Measurements from ENCODE around the gene CYP4F3. TPM values are rescaled to one million over a fixed set of nuclear protein-coding genes. Genes with fewer than 3 reads are reported as not detected.
"Not testable (repeated sequence)": the region's sequence is repeated elsewhere in the genome, so short reads cannot be mapped to it uniquely, and the experiment has no call there.

CYP4F3 gene
- total RNA-seq, 1 donor from 2014 or later = 0.18 TPM

DNA sequence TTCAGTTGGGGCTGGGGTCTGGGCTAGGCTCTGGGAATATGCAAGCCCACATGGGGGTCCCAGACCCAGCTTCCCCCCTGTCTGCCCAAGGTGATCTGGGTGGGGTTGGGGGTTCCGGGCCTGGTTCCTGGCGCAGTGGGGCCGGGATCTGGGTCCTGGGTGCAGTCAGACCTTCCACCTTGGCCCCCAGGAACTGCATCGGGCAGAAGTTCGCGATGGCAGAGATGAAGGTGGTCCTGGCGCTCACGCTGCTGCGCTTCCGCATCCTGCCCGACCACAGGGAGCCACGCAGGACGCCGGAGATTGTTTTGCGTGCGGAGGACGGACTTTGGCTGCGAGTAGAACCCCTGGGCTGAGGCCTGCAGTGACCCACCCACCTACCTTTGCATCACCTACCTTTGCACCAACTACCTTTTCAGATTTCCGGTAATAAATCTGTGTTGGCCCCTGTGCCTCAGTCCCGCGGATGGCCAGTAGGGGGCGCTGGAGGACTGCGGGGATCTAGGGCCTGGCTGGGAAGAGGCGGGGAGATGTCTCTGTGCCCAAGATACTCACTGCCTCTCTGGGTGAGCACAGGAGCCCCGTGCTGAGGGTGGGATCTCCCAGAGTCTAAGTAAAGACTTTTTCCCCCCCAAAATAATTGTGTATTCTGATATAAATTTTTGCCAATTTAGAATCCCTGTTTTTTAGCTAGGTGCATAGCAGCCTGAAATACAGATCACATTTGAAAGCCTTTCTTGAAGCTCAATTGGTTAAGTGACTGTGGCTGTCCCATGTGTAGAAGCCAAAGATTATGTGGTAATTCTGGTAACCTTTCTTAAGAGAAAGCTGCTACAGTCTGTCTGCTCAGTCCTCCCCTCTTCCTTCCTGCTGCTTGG is 11.5 kb upstream of the CYP4F3 start:
- intact Hi-C loops (cut with micrococcal nuclease) = loop anchor here (1.0 to 10.0 kb wide), 2 partner anchors 240 to 396 kb away; no protein-coding TSS in a partner anchor

DNA sequence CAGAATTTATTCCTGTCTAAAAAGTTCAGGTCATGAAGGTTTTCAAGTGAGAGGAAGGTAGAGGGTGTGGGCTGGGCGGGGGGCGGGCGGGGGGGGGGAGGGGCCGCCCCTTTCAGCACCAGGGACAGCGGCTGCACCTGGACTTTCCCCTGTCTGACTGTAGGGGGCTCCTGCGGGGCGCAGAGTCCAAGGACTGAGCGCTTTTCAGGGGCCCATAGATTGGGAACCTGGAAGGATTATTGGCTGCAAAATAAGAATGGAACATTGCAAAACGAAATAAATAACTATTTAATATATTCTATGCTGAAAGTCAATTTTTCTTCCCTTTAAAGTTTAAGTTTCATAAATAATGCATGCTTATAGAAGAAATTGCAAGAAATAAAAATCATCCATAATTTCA is 8.9 kb upstream of the CYP4F3 start:
- intact Hi-C loops (cut with micrococcal nuclease) = no loop called here

DNA sequence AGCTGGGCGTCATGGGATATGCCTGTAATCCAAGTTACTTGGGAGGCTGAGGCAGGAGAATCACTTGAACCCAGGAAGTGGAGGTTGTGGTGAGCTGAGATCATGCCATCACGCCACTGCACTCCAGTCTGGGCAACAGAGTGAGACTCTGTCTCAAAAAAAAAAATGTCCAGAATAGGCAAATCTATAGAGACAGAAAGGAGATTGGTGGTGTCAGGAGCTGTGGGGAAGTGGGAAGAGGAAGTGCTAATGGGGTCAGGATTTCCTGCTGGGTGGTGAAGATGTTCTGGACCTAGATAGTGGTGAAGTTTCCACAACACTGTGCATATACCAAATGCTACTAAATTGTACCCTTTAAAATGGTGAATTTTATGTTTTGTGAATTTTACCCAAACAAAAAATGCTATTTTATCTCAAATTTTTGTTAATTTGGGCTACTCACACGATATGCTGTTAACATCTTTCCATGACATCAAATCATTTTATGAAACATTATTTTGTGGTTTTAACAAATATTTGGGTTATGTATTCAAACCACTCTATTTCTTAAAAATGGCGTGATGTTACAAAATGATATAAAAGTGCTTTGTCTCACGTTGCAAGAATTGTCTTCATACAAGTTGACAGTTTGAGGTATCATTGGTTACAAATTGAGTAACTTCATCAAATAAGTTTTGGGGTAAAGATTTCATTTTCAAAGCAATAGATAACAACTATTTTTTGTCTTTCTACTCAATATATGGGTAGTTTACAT is 7.4 kb upstream of the CYP4F3 start:
- intact Hi-C loops (cut with micrococcal nuclease) = no loop called here

DNA sequence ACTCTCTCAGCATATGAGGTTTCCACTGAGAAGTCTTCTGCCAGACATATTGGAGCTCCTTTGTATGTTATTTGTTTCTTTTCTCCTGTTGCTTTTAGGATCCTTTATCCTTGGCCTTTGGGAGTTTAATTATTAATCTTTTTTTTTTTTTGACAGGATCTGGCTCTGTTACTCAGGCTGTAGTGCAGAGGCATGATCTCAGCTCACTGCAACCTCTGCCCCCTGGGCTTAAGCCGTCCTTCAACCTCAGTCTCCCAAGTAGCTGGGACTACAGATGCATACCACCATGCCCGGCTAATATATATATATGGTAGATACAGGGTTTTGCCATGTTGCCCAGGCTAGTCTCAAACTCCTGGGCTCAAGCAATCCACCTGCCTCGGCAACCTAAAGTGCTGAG is 6.6 kb upstream of the CYP4F3 start:
- intact Hi-C loops (cut with micrococcal nuclease) = no loop called here

DNA sequence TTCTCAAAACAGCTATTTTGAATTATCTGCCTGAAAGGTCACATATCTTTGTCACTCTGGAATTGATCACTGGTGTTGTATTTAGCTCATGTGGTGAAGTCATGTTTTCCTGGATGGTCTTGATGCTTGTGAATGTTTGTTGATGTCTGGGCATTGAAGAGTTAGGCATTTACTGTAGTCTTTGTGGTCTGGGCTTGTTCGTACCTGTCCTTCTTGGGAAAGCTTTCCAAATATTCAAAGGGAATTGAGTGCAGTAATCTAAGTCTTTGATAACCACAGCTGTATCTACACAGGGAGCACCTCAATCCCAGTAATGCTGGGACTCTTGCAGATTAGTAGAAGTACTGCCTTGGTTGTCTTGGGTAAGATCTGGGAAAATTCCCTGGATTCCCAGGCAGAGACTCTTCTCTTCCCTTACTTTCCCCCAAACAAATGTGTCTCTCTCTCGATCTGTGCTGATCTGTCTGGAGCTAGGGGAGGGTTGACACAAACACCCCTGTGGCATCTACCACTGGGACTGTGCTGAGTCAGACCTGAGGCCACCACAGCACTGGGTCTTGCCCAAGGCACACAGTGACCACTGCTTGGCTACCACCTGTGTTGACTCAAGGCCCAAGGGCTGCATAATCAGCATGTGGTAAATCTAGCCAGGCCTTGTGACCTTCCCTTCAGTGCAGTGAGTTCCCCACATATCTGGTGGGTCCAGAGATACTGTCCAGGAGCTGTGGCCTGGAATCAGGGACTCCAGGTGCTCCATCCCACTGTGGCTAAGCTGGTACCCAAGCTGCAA is 5.5 kb upstream of the CYP4F3 start:
- intact Hi-C loops (cut with micrococcal nuclease) = no loop called here

DNA sequence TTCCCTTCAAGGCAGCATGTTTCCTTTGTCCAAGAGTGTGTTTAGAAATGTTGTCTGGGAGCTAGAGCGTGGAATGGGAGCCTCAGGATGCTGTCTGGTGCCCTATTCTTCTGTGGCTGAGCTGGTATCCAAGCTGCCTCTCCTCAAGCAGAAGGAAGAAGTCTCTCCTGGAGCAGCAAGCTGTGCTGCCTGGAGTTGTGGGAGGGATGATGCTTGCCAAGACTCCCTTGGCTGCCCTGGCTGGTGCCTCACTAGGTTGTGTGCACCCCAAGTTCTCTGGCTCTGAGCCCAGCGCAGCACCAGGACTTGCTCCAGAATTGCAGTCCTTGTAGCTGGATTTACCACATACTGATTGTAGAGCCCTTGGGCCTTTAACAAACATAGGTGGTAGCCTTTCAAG is 4.7 kb upstream of the CYP4F3 start:
- intact Hi-C loops (cut with micrococcal nuclease) = no loop called here

DNA sequence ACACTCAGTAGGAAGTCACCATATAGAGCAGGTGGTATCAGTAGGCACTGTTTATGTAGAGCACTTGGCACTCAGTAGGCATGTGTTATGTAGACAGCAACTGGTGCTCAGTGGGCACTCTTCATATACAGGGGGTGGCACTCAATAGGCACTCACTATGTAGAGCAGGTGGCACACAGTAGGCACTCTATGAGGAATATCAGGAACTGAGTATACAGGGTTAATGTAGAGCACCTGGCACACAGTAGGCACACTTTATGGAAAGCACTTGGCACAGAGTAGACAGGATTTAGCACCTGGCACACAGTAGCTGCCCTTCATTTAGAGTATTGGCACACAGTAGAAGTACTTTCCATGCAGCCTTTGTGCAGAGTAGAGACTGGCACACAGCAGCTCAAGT is 1.1 kb upstream of the CYP4F3 start:
- intact Hi-C loops (cut with micrococcal nuclease) = no loop called here

DNA sequence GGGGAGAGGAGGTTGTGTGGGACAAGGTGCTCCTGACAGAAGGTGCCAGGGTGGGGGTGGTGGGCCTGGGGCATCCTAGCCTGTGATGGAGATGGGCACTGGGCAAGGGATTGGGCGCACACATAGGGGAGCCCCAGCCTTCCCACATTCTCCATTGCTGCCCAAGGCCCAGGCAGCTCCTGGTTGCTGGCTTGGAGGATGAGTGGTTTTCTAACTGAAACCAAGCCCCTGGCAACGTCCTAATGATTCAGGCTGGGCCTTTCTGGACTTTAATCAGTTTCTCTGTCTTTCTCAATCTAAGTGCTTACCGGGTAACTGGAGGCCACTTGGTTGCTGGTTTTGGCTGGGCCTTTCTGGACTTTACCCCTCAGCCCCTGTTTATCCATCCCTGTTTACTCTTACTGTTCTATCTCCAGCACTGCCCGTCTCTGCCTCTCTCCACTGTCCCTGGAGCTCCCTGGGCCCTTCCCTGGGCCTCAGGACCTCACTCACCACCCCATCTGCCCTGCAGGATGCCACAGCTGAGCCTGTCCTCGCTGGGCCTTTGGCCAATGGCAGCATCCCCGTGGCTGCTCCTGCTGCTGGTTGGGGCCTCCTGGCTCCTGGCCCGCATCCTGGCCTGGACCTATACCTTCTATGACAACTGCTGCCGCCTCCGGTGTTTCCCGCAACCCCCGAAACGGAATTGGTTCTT is 354 bp downstream of the CYP4F3 start:
- intact Hi-C loops (cut with micrococcal nuclease) = no loop called here

DNA sequence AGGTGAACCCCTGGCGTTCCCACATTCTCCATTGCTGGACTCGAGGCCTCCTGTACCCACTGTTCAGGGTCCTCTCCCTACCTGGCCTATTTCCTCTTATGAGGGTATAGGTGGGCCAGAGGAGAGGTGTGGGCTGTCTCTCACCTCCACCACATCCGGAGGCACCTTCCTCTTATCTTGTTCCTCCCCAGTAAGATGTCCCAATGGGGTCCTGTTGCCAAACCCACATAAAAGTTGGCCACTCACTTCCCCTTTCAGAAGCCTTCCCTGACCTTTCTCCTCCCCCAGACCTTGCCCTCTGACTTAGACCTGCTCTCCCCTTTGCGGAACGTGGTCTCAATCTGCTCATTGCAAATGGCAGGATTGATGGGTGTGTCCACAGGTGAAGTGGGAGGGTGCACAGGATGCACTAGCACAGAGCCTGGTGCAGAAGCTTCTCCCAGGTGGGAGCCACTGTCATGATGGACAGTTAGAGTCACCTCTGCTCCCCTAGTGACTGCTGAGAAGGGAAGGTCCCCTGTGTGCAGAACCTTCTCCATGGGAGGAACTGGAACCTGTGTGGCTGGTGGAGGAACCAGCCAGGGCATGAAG is 1.3 kb downstream of the CYP4F3 start:
- intact Hi-C loops (cut with micrococcal nuclease) = no loop called here

DNA sequence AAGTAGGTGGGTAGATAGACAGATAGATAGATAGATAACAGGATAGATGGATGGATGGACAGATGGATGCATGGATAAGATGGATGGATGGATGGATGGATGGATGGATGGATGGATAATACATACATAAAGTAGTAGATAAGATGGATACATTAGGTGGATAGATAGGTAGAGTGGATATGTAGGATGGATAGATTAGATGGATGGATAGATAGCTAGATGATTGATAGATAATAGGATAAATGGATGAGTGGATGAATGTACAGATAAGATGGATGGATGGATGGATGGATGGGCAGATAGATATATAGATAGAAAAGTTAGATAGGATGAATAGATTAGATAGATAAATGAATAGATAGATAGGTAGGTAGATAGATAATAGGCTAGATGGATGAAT is 2.1 kb downstream of the CYP4F3 start:
- intact Hi-C loops (cut with micrococcal nuclease) = no loop called here

DNA sequence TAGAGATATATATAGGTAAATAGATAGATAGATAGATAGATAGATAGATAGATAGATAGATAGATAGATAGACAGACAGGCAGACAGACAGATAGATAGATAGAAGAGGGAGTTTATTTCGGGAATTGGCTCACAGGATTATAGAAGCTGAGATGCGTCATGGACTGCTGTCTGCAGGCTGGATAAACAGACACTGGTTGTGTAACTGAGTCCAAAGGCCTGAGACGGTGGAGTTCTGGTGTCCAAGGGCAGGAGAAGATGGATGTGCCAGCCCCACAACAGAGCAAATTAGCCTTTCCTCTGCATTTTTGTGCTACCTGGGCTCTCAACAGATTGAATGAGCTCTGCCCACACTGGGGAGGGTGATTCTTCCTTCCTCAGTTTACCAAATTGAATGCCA is 2.7 kb downstream of the CYP4F3 start:
- intact Hi-C loops (cut with micrococcal nuclease) = no loop called here

DNA sequence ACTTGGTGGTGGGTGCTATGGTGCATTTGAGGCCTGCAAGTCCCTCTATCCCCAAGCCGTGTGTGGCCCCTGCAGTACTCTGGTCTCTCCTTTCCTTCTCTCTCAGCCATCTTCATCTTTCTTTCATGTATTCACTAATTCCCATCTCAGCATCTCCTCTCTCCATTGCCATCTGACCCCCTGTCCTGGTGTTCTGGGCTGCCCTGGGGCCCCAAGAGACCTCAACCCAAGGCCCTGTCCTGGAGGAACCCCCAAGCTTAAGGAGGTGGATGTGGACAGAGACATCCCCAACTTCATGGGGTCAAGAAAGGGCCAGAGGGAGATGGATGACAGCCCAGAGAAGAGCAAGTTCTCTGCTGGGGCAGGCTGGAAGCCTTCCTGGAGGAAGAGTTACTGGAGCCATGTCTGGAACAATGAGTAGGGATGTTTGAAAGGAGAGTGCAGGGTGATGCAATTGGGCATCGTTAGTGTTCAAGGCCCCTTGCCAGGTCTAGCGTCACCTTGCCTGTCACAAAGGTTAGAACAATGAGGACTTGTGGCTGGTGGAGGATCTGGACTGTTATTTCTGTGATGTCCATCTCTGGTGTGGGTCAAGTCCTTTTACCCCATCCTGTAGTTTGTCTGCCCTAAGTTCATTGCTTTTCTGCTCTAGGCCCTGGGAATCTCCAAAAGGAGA is 3.5 kb downstream of the CYP4F3 start:
- intact Hi-C loops (cut with micrococcal nuclease) = no loop called here

DNA sequence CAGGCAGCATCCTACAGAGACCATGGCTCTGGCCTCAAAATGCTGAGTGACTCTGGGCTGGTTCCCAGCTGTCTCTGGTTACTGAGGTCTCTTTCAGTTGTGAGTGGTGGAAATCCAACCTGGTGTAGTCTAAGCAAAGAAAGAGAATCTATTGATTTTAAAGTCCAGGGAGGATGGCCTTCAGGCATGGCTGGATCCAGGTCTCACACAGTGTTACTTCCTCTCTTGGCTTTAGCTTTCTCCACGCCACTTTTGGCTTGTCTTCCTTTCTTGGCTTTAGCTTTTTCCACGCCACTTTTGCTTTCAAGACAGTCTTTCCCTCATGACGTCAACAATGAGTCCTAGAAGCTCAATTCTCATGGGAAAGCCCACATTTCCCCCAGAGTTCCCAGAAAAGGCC is 4.1 kb downstream of the CYP4F3 start:
- intact Hi-C loops (cut with micrococcal nuclease) = no loop called here

DNA sequence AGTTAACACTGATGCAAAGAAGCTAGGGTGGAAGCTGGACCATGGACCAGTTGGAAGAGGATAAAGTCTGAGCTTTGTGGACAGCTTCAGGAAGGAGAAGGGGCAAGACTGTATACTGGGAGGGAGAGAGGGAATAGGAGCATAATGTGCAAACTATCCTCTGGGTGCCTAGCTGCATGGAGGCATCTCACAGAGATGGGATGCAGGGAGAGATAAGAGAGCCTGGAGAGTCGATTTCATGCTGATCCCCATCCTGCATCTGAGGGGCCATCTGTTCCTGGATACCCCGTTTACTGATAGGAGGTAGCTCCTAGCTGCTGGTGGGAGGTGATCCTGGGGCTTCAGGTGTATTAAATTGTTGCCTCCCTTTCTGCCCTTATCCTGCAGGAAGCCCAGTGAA is 8.8 kb downstream of the CYP4F3 start:
- intact Hi-C loops (cut with micrococcal nuclease) = no loop called here

DNA sequence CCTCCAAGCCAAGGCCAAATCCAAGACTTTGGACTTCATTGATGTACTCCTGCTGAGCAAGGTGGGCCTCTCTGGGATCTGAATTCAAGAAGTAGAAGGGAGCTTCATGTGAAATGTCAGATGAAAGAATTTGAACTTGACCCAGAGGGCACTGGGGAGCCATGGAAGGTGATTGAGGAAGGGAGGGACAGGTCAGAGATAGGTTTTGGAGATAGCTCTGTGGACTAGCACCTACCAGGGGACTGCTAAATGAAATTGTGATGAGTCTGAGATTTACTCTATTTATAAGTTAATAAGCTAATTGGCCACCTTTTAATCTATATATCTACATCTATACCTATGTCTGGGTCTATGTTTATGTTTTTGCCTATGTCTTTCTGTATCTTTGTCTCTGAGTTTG is 9.4 kb downstream of the CYP4F3 start:
- intact Hi-C loops (cut with micrococcal nuclease) = not testable (repeated sequence)

DNA sequence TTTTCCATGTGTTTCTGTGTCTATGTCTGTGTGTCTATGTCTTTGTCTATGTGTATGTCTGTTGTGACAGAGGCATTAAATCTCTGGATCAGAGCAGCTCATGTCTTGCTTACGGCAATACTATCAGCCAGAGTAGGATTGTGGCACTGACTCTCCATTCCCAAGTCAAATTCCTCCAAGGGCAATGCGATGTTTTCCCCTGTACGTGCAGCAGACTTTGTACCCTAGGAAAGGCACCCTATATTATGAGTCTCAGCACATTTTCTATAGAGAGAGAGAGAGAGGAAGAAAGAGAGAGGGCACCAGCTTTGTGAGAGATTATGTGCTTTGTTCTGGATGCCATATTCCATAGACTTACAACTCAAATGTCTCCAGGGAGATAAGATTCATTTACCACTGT is 11.1 kb downstream of the CYP4F3 start:
- intact Hi-C loops (cut with micrococcal nuclease) = no loop called here

DNA sequence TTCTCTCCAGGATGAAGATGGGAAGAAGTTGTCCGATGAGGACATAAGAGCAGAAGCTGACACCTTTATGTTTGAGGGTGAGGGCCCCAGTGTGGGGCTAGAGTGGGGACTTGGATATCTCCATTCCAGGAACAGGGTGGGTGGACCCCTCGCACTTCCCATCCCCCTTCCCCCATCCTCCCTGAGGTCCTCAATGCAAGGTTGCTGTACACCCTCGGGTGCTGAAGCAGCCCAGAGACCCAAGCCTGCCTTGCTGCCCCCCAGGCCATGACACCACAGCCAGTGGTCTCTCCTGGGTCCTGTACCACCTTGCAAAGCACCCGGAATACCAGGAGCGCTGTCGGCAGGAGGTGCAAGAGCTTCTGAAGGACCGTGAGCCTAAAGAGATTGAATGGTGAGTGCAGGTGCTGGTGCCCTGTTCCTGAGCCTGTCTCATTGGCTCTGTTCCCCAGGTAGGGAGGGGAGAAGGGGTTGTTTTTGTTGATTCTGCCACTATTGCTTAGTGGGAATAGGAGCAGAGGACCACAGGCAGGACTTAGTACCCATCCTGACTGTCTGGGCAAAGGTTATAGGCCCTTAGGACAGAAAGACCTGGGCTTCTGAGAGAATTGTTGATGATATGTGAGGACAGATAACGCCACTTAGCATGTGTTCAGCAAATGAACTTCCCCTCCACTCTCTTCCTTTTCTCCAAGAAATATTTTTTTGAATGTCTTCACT is 12.0 kb downstream of the CYP4F3 start:
- intact Hi-C loops (cut with micrococcal nuclease) = no loop called here

DNA sequence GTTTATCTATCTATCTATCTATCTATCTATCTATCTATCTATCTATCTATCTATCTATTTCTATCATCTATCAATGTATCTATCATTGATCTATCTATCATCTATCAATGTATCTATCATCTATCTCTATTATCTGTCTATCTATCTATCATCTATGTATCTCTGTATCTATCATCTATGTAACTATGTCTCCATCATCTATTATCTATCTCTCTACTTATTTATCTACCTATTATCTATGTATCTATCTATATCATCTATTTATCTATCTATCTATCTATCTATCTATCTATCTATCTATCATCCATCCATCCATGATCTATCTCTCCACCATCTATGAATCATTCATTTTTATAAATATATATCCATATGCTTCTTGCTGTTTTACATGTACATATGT is 15.8 kb downstream of the CYP4F3 start:
- intact Hi-C loops (cut with micrococcal nuclease) = no loop called here

DNA sequence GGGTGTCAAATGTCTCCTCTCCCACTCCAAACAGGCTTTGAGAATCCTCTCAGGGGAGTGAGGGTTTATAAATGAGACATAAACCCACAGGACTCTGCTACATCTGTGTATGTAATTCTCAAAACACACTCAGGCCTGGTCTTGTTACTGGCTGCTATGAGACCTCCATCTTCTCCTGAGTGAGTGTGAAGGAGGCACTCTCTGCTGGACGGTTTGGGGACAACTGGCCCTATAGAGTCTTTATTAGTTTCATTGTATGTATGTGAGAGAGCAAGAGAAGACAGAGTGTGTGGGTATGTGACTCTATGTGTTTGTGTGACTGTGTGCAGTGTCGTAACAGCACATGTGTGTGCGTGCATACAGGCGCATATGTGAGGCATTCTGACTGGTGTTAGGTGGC is 22.6 kb downstream of the CYP4F3 start:
- intact Hi-C loops (cut with micrococcal nuclease) = no loop called here

DNA sequence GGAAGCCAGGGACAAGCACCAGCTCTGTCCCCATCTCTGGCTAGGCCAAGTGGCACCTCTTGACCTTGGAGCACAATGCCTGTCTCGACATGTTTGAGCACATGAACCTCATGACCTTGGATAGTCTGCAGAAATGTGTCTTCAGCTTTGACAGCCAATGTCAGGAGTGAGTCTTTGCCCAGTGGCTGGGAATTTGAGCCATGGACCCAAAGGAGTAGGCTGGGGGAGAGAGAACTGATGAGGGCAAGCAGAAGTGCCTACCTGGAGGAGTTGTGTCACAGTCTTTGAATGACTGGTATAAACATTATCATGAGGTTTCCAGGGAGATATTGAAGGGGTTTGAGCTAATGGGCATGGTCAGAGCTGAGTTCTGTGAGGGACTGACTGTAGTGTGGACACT is 25.5 kb downstream of the CYP4F3 start:
- intact Hi-C loops (cut with micrococcal nuclease) = no loop called here

All from T-helper 2 cell treated with Interferon-gamma antibody and Interleukin-4, amounts not matched to agents 100 ng/mL and 5 ng/mL, for 36 hours (primary cell).